HG03103 (cell line): ENCODE results near the gene CENPC.
"Not testable (repeated sequence)": the region's sequence is repeated elsewhere in the genome, so short reads cannot be mapped to it uniquely, and the experiment has no call there.

Source experiments
- ATAC-seq: cut with Tn5 transposase; IDR thresholded peaks from one replicate; pipeline ENCODE4 v1.9.1; 2021; ENCODE audit warnings: low read depth; ENCODE audit not compliant: unreplicated experiment

The CENPC gene

DNA sequence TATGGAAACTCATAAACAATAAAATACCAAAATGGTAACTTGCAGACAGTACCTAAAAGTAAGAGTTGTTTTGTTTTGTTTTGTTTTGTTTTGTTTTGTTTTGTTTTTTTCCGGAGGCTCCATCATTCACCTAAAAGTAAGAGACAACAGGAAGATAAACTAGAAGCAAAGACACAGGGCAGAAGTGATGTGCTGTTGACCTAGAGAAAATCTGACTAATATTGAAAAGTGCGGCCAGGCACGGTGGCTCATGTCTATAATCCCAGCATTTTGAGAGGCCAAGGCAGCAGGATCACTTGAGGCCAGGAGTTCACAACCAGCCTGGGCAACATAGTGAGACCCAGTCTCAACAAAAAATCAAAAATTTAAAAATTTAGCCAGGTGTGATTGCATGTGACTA, 5.6 kb upstream of the CENPC start:
- peak; percentile 33 for ATAC-seq

- peak; percentile 28 for ATAC-seq
Observed at GRCh38 chr4:67550451-67550850, 5.1 kb upstream of the CENPC start.

GRCh38 chr4:67549123-67549522, 3.8 kb upstream of the CENPC start:
- ATAC-seq = peak; percentile 28

DNA sequence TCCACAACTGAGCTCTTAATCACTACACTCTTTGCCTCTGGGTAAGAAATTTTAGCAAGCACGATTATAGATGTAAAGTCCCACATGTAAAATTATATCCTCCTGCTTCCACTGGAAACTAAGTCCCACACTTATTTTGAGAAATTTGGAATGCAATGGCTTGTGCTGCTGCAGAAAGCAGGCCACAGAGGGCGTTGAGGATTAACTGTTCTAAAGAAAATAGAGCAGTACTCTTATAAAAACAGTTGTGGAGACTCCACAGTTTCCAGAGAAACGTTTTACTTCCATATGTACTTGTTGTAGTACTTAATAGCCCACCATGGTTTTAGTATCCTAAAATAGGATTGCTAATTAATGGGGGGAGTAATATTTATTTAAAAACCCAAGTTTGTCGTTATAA, 1.7 kb upstream of the CENPC start:
- no peak for ATAC-seq

- ATAC-seq = no peak
Observed at GRCh38 chr4:67546004-67546356, 677 bp upstream of the CENPC start.

DNA sequence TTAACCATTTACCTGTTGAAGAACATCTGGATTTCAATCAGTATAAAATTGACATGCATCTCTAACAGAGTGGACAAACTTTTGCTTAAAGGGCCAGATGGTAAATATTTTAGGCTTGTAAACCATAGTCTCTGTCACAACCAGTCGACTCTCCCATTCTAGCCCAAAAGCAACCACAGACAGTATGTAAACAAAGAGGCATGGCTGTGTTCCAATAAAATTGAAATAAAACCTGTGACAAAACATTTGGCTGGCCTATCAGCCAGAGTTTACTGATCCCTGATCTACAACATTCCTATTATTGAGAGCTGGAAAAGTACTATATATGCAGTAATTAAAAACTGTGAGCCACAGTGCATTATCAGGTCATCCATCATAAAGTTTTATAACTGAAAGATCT, 3.2 kb downstream of the CENPC start:
- ATAC-seq = no peak

GRCh38 chr4:67539830-67540229, 5.5 kb downstream of the CENPC start:
- no peak for ATAC-seq

- no peak for ATAC-seq
Observed at GRCh38 chr4:67535280-67535840, 9.9 kb downstream of the CENPC start.

DNA sequence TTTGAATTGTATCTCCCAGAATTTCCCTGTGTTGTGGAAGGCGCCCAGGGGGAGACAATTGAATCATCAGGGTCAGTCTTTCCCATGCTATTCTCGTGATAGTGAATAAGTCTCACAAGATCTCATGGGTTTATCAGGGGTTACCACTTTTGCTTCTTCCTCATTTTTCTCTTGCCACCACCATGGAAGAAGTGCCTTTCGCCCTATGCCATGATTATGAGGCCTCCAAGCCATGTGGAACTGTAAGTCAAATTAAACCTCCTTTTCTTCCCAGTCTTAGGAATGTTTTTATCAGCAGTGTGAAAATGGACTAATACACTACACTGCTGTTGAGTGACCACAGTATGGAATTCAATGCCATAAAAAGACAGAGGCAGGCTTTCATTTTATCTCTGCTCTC, 12.2 kb downstream of the CENPC start:
- ATAC-seq = no peak

- ATAC-seq = not testable (repeated sequence)
Observed at GRCh38 chr4:67532397-67532796, 12.9 kb downstream of the CENPC start.

DNA sequence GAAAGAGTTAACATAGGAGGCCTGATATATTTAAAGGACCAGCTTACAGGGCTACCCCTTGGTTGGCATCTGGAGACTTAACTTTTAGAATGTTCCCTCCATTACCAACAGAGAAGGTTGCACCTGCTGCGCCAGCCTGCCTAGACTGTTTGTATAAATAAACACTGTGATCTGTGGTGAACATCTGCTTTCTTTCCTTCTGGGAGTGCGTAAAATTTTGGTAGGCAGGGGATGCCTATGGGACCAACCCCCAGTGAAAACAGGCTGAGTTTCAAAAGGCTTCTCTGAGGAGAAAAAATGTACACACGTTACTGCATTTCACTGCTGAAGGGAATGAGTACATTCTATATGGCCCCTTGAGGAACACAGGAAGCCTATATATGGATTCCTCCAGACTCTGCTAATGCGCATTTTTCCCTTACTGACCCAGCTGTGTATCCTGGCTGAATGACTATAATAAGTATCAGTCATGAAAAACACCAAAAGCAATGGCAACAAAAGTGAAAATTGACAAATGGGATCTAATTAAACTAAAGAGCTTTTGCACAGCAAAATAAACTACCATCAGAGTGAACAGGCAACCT, 13.8 kb downstream of the CENPC start:
- ATAC-seq = no peak

GRCh38 chr4:67524140-67524539, 21.2 kb downstream of the CENPC start:
- ATAC-seq = not testable (repeated sequence)

- no peak for ATAC-seq
Observed at GRCh38 chr4:67522851-67523671, 22.2 kb downstream of the CENPC start.

DNA sequence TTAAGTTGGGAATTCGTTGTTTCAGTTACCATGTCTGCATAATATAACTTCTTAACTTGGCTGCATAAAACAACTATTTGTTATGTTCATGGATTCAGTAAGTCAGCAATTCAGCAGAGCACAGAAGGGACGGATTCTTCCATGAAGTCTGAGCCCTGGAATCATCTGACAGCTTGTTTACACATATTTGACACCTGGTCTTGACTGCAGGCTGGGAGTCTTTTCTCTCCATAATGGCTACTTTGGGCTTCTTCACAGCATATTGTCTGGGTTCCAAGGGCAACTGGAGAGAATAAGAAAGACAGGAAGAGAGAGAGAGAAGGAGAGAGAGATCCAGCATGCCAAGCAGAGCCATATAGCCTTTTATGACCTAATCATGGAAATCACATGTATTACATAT, 23.1 kb downstream of the CENPC start:
- ATAC-seq = no peak

GRCh38 chr4:67521506-67521905, 23.8 kb downstream of the CENPC start:
- ATAC-seq = peak; percentile 71

GRCh38 chr4:67520141-67520540, 25.2 kb downstream of the CENPC start:
- no peak for ATAC-seq

GRCh38 chr4:67512501-67512900, 32.8 kb downstream of the CENPC start:
- no peak for ATAC-seq

DNA sequence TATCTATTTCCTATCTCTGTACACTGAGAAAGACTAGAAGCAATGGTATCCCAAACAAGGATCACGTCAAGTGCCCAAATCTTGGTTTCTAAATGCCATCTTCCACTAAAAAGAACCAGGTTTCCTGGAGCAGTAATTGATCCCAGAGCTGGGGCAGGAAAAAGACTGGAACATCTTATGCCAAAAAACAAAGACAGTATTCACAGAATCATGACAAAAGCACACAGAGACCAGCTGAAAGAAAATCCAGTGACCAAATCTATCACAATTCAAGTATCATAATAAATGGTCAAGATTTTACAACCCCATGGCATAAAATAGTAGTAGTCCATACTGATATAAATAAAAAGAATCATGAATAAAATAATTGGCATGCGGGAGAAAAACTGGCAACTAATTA, 44.9 kb downstream of the CENPC start:
- no peak for ATAC-seq

GRCh38 chr4:67499799-67500198, 45.5 kb downstream of the CENPC start:
- ATAC-seq = peak; percentile 67

DNA sequence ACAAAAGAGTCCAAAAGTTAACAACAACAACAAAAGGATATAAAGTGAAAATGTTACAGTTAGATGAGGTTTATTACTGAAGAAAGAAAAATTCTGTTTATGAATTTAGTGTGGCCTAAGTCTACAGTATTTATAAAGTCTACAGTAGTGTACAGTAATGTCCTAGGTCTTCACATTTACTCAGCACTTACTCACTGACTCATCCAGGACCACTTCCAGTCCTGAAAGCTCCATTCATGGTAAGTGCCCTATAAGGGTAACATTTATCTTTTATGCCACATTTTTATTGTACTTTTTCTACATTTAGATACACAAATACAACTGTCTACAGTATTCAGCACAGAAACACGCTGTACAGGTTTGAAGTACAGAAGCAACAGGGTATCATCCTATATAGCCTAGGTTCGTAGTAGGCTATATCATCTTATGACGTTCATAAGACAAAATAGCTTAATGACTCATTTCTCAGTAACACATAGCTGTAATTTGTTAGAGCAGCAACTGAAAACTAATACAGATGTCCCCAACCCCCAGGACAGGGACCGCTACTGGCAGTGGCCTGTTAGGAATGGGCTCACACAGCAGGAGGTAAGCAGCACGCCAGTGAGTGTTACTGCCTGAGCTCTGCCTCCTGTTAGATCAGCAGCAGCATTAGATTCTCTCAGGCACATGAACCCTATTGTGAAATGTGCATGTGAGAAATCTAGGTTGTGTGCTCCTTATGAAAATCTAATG, 61.3 kb downstream of the CENPC start:
- peak; percentile 45 for ATAC-seq

GRCh38 chr4:67480810-67481209, 64.5 kb downstream of the CENPC start:
- ATAC-seq = no peak
